Activated naive CD4-positive, alpha-beta T cell treated with Interleukin-2 at 50 U/mL for 16 hours (primary cell): Measurements from ENCODE around the gene C8G.

ENCODE experiments used
- DNase-seq: peaks from one replicate; pipeline ENCODE4 v3.0.0-alpha.2; 2020

Gene C8G

DNA sequence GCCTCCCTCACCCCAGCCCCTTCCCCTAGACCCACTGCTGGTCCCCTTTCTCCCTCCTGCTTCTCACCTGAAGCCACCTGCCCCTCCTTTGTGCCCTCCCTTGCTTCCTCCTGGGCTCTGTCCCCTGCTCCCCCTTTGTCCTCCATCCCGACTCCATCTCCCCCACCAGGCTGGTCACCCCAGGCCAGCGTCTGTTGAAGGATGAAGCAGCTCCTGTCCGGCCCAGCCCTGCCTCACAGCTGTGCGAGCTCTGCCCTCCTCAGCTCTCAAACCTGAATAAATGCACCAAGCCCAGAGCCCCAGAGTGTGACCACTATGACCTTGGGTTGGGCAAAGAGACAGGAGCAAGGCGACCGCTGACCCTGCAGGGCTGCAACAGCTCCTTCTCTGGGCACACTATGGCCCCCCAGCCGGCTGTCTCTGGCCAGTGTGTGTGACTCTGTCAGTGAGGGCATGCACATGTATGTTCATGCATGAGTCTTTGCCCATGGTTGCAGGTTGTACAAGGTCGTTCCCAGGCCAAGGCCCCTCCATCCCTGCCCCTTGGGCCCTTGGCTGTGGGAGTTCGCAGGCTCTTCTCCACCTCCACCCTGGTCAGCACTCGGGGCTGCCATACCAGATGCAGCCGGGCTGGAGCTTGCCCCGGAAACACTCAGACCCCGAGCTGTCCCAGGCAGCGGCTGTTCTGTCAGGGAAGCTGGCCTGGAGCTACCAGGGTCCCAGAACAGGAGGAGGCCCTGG lies 10.3 kb downstream of the C8G start:
- DNase-seq = no peak

DNA sequence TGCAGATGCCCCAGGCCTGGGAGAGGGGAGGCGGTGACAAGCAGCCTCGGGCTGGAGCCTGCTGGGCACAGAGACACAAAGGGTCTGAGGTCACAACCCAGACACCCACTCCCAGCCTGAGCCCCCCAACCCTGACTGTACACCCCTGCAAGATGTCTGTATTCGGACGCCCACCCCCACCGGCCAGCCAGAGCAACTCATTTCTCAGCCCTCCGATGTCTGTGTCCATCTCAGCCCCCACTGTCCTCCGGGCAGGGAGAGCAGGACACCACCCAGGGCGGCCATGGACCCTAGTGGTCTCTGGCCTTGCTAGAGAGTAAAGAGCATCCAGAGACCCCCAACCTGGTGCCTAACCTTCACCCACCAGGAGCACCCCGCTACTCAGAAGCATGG lies 10.9 kb downstream of the C8G start:
- no peak for DNase-seq

DNA sequence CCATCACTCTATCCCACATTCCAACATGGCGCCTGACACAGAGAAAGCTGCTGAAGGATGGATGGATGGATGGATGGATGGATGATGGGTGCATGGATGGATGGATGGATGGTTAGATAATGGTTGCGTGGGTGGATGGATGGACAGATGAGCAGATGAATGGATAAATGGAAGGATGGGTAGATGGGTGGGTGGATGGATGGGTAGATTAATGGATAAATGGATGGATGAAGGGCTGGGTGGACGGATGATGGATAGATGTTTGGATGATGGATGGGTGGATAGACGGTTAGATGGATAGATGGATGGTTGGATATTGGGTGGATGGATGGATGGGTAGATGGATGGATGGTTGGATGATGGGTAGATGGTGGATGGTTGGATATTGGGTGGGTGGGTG lies 11.6 kb downstream of the C8G start:
- no peak for DNase-seq

DNA sequence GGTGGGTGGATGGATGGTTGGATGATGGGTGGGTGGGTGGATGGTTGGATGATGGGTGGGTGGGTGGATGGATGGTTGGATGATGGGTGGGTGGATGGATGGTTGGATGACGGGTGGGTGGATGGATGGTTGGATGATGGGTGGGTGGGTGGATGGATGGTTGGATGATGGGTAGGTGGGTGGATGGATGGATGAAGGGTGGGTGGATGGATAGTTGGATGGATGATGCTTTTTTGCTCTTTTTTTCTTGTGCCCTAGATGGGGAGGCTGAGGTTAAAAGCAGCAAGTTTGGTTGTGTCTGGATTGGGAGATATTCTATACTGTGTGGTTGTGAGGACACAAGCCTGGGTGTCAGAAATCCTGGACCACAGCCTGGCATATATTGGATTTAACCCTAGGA lies 12.4 kb downstream of the C8G start:
- DNase-seq = no peak

DNA sequence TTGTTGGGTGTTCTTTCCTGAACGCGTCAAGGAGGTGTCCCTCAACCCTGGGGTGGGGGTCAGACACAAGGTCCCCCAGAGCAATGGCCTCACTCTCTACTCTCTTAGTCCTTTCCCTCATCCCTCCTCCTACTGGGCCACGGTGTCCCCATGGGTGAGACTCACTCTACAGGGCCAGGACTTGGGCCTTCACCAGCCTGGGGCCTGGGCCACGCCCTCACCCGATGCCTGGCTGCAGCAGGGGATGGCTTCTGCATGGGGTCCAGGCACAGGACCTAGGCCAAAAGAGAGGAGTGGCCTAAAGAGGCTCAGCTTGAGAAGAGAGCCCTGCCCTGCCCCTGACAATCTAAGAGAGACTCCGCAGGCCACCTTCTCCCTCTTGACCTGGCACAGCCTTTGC lies 12.9 kb downstream of the C8G start:
- no peak for DNase-seq

DNA sequence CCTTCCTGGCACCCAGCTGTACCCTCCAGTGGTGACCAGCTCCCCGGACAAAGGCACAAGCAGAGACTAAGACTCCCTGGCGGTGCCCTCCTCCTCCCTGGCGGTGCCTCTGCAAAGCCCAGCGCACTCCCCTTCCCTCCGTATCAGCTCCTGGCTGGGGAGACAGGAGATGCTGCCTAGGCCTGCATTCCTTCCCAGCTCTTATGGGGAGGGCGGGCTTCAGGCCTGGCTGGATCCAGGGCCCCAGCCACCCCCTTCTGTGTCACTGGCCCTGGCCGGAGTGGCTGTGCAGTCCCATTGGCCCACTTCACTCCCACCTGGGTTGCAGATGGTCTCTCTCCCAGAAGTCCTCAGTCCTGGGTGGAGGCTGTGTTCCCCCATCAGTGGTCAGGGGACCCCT lies 13.4 kb downstream of the C8G start:
- DNase-seq = no peak

DNA sequence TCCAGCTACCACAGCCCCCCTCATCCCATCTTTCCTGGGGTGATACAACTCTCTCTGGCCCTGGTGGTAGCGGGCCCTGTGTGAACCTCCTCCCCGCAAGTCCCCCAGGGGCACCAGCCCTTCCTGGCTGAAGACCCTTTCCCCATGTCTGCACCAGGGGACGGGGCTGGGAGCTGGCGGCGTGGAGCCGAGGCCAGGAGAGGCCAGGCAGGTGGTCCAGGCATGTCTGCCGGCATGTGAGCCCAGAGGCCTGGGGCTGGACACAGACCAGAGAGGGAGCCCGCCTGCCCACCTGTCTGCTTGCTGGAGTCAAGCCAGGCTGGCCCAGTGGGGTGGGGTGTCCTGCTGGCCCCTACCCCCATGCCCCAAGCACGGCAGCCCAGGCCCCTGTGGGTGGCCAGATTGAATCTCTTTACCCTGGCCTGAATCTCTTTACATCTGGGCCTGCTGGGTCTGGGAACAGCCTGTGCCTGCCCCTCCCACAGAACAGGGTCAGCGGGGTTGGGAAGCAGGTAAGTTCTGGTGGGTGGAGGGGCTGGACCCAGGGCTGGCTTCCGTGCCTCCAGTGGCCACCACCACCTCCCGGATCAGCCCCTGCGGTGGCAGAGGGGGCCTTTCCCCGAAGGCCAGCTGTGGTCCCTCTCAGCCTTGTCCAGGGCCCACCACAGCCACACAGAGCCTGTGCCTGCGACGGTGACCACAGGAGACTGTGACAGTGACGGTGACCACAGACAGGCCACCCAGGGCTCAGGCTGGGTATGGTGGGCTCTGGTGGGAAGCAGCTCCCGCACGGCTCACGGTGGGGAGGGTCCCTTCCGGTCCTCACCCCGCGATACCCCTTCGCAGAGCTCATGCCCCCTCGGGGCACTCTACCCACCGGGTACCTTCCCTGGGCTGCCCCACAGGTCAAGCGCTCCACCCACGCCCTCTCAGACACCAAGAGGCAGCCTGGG lies 14.1 kb downstream of the C8G start:
- no peak for DNase-seq

DNA sequence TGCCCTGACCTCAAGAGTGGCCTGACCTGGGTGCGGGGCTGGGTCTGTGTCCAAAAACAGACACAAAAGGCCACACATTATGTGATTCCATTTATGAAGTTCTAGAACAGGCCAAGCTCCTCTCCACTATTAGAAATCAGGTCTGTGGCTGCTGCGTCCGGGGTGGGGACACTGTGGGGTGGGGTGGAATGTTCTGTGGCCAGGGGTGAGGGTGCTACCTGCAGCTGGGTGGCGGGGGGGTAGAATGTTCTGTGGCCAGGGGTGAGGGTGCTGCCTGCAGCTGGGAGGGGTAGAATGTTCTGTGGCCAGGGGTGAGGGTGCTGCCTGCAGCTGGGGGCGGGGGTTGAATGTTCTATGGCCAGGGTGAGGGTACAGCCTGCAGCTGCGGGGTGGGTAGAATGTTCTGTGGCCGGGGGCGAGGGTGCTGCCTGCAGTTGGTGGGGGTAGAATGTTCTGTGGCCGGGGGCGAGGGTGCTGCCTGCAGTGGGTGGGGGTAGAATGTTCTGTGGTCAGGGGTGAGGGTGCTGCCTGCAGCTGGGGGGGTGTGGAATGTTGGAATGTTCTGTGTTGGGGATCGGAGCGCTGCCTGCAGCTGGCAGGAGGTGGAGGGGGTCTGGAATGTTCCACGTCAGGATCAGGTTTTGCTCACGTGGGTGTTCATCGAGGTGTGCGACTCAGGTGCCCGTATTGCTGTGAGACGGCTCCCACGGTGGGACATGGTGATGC lies 15.3 kb downstream of the C8G start:
- DNase-seq = no peak

DNA sequence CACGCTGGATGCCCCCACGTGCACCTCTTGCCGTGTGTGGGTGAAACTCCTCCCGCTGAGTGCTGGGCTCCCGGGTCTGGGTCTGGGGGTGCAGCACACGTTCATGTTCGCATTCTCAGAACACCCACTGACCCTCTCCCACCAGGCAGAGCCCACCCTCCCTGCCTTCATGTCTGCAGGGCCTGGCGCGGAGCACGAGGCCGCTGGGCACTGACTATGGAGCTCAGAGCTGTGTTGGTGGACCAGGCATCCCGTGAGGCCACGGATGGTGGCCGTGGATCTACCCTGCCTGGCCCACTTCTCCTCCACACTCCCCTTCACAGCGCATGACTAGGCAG lies 15.9 kb downstream of the C8G start:
- no peak for DNase-seq

DNA sequence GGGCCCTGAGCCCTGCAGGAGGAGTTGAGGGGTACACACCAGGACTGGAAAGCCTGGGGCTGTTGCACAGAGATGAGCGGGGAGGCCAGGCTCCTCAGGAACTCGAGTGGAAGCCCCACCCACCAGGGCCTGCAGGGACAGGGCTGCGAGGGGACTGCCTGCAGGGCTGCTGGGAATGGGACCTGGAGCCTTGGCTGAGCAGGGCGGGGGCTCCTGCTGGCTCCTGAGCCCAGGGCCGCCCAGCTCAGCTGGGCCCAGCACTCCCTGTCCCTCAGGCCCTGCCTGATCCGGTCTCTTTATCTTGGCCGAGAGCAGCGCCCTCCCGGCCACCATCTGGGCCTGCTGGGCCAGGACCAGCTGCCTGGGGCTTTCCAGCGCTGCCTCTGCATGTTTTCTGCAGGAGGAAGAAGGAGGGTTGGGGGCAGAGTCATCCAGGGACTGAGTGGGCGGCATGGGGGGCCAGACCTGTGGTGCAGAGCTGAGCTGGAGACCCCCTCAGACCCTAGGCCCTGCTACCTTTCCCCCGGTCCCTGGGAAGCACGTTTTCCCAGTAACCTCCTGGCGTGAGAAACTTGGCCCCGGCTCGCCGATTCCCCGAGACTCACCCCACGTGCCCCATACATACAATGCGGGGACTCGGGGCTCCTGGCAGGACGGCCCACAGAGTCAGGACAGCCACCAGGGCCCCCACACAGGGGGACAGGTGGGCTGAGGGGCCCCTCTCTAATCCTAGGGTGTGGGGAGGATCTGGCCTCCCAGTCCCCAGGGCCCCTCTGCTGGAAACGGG lies 16.4 kb downstream of the C8G start:
- no peak for DNase-seq

DNA sequence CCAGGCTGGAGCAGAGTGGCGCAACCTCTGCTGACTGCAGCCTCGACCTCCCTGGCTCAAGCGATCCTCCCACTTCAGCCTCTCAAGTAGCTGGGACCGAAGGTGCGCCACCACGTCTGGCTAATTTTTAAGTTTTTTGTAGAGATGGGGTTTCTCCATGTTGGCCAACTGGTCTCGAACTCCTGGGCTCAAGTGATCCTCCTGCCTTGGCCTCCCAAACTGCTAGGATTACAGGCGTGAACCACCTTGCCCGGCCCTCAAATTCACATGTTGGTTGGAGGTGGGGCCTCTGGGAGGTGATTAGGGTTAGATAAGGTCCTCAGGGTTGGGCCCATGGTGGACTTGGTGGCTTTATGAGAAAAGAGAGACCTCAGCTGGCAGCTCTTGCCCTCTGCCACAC lies 17.1 kb downstream of the C8G start:
- no peak for DNase-seq

DNA sequence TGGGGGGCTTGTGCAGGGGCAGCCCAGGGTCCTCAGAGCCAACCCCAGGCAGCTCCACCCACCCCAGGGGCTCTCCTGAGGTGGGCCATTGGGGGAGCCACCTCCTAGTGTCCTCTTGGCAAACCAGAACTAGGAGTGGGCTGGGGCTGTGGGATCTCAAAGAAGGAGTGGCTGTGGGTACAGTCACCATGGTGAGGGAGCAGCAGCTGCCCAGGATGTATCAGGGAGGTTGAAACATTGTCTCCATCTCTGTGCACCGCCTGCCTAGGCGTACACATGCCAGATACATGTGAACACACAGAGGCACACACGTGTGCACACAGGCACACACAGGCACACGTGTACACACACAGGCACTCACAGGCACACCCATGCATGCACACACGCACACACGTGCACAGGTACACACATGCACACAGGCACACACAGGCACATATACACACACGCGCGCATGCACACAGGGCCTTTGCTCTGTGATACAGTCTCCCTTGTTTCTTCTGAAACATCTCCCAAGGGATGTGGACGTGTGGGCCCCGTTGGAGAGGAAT lies 17.7 kb downstream of the C8G start:
- no peak for DNase-seq

DNA sequence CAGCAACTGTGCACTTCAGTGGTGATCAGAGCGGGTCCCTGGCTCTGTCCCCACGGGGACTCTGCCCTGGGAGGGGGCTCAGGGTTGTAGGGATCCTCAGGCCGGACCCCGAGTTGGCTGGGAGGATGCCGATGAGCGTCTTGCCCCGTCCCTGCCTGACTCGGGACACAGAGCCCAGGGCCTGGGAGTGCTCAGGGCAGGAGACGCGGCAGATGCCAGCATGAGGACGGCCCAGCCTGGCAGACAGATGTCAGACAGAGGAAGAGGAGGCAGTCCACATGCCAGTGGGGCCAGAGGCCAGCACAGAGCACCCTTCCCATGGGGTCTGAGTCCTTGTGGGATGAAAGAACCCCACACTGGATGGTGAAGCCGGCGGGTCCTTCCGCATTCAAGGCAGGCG lies 18.3 kb downstream of the C8G start:
- no peak for DNase-seq

DNA sequence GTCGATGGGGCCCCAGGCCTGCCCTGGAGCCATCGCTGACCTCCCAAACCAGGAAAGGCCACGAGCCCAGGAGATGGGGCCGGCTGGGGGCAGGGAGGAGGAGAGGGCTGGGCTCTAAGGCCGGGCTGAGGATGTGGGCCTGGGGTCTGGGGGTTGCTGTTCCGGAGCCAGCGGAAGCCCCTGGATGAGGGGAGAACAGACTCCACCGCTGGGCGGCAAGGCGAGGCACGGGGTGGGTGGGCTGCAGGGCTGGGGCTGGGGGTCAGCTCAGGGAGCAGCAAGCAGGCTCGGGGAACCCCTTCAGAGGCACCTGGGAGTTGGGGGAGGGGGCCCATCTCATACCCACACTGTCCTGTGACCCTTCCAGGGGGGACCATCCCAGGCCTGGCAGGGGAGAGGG lies 18.7 kb downstream of the C8G start:
- DNase-seq = no peak

DNA sequence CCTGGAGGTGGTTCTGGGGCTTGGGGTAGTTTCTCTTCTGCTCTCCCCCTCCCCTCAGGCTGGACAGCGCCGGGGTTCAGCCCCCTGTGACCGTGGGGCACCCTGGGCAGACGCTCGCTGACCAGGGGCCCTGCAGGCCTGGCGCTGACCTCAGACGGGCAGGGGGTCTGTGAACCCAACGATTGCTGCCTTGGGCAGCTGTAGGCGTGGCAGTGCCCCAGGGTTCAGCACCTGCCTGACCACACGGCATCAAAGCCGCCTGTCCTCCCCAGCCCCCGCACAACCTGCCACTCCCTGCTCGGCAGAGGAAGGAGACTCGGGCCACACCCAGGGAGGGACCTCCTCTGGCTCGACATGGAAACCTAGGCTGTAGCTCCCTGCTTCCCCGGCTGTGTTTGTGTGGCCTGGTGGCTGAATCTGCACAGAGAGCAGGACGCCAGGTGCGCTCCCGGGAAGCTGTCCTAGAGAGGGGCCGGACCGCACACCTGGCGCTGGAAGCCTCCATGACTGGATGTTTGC lies 19.2 kb downstream of the C8G start:
- DNase-seq = no peak

DNA sequence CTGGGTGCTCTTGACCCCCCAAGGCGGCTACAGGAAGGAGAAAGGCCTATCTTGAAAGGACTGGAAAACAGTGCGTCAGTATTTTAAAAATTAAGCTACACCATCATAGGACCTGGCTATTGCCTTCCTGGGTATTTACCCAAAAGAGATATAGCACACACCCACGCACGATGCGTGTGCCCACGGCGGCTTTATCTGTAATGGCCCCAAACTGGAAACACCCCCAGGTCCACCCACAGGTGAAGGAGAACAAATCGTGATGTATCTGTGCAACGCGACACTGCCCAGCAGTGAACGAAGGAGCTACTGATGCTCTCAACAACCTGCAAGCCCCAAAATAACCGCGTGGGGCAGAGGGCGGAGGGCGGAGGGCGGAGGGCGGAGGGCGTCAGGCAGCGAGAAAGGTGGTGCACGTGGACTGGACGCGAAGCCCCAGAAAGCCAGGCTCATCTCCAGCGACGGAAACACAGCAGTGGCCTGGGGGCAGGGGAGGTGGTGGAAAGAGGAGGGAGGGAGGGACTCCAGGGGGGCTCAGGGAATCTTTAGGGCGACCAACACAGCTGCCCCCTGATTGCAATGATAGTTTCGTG lies 19.9 kb downstream of the C8G start:
- DNase-seq = no peak

DNA sequence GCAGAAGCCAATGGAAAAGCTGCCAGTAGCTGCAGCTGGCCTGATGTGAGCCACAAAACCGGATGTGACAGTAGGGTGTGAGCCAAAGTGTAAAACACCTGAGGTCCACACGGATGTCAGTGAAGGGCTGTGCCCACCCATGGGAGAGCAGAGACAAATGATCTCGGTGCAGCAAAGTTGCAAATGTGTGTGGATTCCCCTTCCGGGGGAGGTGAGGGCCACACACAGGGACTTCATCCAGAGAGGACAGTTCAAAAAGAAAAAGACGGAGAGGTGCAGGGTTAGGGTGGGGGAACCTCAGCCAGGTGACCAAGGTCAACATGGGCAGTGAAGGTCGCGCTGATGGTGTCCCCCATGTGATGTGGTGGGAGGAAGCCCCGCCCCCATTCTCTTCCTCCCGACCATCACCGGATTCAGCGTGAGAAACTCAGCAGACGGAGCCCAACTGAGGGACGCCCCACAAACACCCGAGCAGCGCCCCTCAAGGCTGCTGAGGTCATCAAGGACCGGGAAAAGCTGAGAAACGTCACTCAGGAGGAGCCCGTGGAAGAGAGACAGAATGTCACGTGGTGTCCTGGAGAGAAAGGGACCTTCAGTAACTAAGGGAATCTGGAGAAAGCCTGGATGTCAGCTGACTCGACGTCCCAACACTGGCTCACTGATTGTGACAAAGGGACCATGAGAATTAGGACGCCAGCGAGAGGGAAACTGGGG lies 20.9 kb downstream of the C8G start:
- peak; percentile 34 for DNase-seq

DNA sequence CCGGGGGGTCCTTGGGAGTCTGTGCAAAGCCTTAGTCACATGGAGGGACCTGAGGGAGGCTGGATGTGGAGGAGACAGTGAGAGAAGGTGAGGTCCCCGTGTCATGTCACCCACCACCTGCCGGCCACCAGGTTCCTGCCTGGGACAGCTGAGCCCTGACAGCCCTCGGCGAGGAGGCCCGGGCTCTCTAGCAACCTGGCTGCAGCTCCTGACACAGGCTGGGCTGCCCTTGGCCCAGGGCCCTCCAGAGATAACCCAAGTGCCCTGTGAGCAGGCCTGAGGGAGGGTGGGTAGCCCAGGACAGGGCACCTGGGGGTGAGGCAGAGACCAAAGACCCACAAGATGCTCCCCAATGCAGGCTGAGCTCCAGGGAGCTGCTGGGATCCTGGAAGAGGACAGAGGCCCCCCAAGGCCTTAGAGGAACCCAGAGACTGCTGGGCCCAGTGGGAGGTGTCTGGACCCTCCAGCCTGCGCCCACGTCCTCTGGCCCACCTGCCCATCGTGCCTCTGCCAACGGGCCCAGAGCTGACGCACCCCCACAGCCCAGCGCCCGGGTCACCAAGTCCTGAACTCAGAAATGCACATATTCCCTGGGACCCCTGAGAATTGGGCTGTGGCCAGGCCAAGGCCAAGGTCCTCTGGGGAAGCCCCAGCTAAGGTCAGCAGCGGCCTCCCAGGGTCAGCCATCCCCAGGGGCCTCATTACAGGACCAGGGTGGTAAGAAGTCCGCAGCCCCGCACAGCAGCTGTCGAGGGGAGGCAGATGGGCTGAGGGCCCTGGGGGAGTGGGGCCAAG lies 23.5 kb downstream of the C8G start:
- no peak for DNase-seq

DNA sequence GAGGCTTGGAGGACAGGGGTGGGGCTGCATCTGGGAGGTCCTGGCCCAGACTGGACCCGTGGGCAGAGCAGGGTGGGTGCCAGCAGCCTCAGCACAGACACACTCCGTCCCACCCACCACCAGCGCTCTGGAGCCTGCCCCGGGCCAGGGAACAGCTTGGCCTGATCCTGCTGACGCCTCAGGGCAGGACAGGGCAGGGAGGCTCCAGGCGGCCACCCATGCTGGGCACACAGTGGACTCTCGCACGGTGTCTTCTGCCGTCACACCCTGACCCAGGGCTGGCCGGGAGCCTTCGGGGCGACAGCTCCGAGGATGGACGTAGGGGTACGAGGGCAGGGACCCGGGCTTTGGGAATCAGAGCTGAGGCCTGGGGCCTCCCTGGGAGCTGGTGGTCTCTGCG lies 24.1 kb downstream of the C8G start:
- DNase-seq = no peak

DNA sequence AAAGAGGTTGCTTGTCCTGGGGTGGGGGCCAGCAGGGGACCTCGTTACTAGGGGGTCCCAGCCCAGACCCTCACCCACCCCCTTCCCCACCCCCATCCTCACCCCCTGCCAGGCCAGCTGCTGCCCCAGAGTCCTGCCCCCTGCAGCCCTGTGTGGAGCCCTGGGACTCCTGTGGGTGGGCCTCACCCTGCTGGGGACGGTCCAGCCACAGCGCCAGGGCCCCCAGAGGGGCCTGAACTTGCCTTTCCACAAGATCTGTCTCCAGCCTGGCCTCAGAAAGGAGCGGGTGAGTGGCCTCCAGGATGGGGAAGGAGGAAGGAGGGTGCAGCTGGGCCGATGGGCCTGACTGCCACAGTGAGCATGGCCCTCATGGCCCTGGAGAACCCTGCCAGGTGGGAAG lies 24.7 kb downstream of the C8G start:
- DNase-seq = no peak

DNA sequence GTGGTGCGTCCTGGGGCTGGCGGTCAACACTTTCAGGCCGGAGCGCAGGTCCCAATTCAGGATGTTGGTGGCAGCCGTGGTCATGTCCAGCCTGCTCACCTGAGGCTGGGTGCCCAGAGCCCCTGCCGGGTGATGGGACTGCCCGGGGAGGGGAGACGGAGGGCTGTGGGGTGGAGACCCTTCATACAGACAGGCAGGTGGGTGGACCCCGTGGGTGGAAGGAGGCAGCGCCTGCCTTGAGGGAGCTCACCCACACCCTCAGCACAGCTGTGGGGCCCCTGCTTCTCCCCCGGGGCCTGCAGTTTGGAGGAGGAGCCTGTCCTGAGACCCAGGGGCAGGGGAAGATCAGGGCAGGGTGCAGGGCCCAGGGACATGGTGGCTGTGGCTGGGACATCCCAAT lies 25.3 kb downstream of the C8G start:
- DNase-seq = no peak
